H9 (cell line): ENCODE measurements around the gene SYT2. TPM values are rescaled to one million over a fixed set of nuclear protein-coding genes. Genes with fewer than 3 reads are reported as not detected.
A peak's percentile ranks its signal among the peaks of the same experiment; 100 is the strongest.

Experiments used
- DNase-seq: peaks from one replicate; pipeline ENCODE4 v3.0.0-alpha.2; 2017
- H2AFZ ChIP-seq: one replicate; pipeline ENCODE4 v1.6.1; 2013; ENCODE audit warnings: mild to moderate bottlenecking, low read length, control low read depth, moderate library complexity
- H2AK5ac ChIP-seq: 2 replicates; pipeline ENCODE4 v1.6.1; 2013; ENCODE audit warnings: low read length, control low read depth, mixed read lengths; ENCODE audit not compliant: insufficient read length
- H2BK120ac ChIP-seq: one replicate; pipeline ENCODE4 v1.6.1; 2013; ENCODE audit warnings: low read depth, mild to moderate bottlenecking, low read length, control low read depth, inconsistent platforms; ENCODE audit not compliant: poor library complexity, severe bottlenecking
- H2BK12ac ChIP-seq: 2 replicates; pipeline ENCODE4 v1.6.1; 2013; ENCODE audit warnings: low read length, control low read depth, mixed read lengths, low read depth; ENCODE audit not compliant: insufficient read length
- H2BK15ac ChIP-seq: 2 replicates; pipeline ENCODE4 v1.6.1; 2013; ENCODE audit warnings: low read depth, low read length, control low read depth
- H2BK20ac ChIP-seq: one replicate; pipeline ENCODE4 v1.6.1; 2013; ENCODE audit warnings: low read depth, mild to moderate bottlenecking, low read length, control low read depth, inconsistent platforms; ENCODE audit not compliant: poor library complexity, severe bottlenecking
- H2BK5ac ChIP-seq: 2 replicates; pipeline ENCODE4 v1.6.1; 2013; ENCODE audit warnings: low read length, control low read depth, mixed read lengths; ENCODE audit not compliant: insufficient read length
- H3K14ac ChIP-seq: 2 replicates; pipeline ENCODE4 v1.6.1; 2013; ENCODE audit warnings: low read length, control low read depth; ENCODE audit not compliant: insufficient read depth
- H3K18ac ChIP-seq: 2 replicates; pipeline ENCODE4 v1.6.1; 2013; ENCODE audit warnings: low read depth, mild to moderate bottlenecking, mixed read lengths, low read length, control low read depth; ENCODE audit not compliant: insufficient read length
- H3K23ac ChIP-seq: 2 replicates; pipeline ENCODE4 v1.6.1; 2013; ENCODE audit warnings: low read length, control low read depth, mixed read lengths, low read depth; ENCODE audit not compliant: insufficient read length
- H3K23me2 ChIP-seq: 2 replicates; pipeline ENCODE4 v1.6.1; 2013; ENCODE audit warnings: low read depth, mild to moderate bottlenecking, mixed read lengths, low read length, control low read depth; ENCODE audit not compliant: insufficient read length, poor library complexity, severe bottlenecking
- H3K27ac ChIP-seq: 2 replicates; pipeline ENCODE4 v1.5.1; 2013; ENCODE audit warnings: low read length, control low read depth, mixed read lengths, low read depth; ENCODE audit not compliant: insufficient read length
- H3K27me3 ChIP-seq: 2 replicates; pipeline ENCODE4 v1.6.1; 2013; ENCODE audit warnings: low read length, control low read depth, inconsistent platforms; ENCODE audit not compliant: insufficient read depth
- H3K4ac ChIP-seq: 2 replicates; pipeline ENCODE4 v1.6.1; 2013; ENCODE audit warnings: low read depth, mild to moderate bottlenecking, control low read depth, inconsistent platforms, low read length, moderate library complexity
- H3K4me1 ChIP-seq: 2 replicates; pipeline ENCODE4 v1.6.1; 2013; ENCODE audit warnings: low read length, control low read depth, inconsistent platforms; ENCODE audit not compliant: insufficient read depth
- H3K4me2 ChIP-seq: 2 replicates; pipeline ENCODE4 v1.6.1; 2013; ENCODE audit warnings: low read length, control low read depth, mixed read lengths; ENCODE audit not compliant: insufficient read length, insufficient read depth
- H3K56ac ChIP-seq: 2 replicates; pipeline ENCODE4 v1.6.1; 2013; ENCODE audit warnings: low read depth, mild to moderate bottlenecking, mixed read lengths, low read length, control low read depth; ENCODE audit not compliant: insufficient read length
- H3K79me1 ChIP-seq: 2 replicates; pipeline ENCODE4 v1.6.1; 2013; ENCODE audit warnings: low read depth, mild to moderate bottlenecking, moderate library complexity, low read length, control low read depth, inconsistent platforms; ENCODE audit not compliant: insufficient read depth, poor library complexity, severe bottlenecking
- H3K79me2 ChIP-seq: 2 replicates; pipeline ENCODE4 v1.6.1; 2013; ENCODE audit warnings: low read length, control low read depth, inconsistent platforms; ENCODE audit not compliant: insufficient read depth
- H3K9ac ChIP-seq: 2 replicates; pipeline ENCODE4 v1.6.1; 2013; ENCODE audit warnings: low read length, control low read depth, mixed read lengths; ENCODE audit not compliant: insufficient read length; ENCODE audit errors: extremely low read depth
- H3K9me3 ChIP-seq: one replicate; pipeline ENCODE4 v1.6.1; 2013; ENCODE audit warnings: low read depth, low read length, inconsistent platforms; ENCODE audit not compliant: control insufficient read depth
- H3T11ph ChIP-seq: one replicate; pipeline ENCODE4 v1.6.1; 2013; ENCODE audit warnings: mild to moderate bottlenecking, low read length, control low read depth, inconsistent platforms
- H4K20me1 ChIP-seq: one replicate; pipeline ENCODE4 v1.6.1; 2013; ENCODE audit not compliant: control insufficient read depth, insufficient read length, insufficient read depth
- H4K5ac ChIP-seq: 2 replicates; pipeline ENCODE4 v1.6.1; 2013; ENCODE audit warnings: low read depth, mild to moderate bottlenecking, mixed read lengths, low read length, control low read depth; ENCODE audit not compliant: insufficient read length
- H4K8ac ChIP-seq: replicated peaks from 2 replicates; pipeline ENCODE4 v1.6.1; 2013; ENCODE audit warnings: low read length, control low read depth, mixed read lengths, low read depth; ENCODE audit not compliant: insufficient read length
- H4K91ac ChIP-seq: 2 replicates; pipeline ENCODE4 v1.6.1; 2013; ENCODE audit warnings: low read depth, mild to moderate bottlenecking, moderate library complexity, mixed read lengths, low read length, control low read depth; ENCODE audit not compliant: insufficient read length
- H3K27ac Mint-ChIP-seq, 3 experiments: 2 replicates in 2 of 3; 3 replicates in 1 of 3; pipeline ENCODE4 v1.8.0; 2020 to 2021; ENCODE audit warnings: mixed read lengths in 3 of 3, mild to moderate bottlenecking in 1 of 3, moderate library complexity in 1 of 3
- H3K27me3 Mint-ChIP-seq: 2 replicates; pipeline ENCODE4 v1.8.0; 2021; ENCODE audit warnings: low read depth, mild to moderate bottlenecking, moderate library complexity, mixed read lengths
- H3K36me3 Mint-ChIP-seq, 3 experiments: 2 replicates in 2 of 3; 3 replicates in 1 of 3; pipeline ENCODE4 v1.8.0; 2020 to 2021; ENCODE audit warnings: low read depth in 3 of 3, mixed read lengths in 3 of 3; ENCODE audit not compliant: insufficient read depth in 1 of 3
- H3K4me1 Mint-ChIP-seq, 2 experiments: 2 replicates each; pipeline ENCODE4 v1.8.0; 2020; ENCODE audit warnings: mixed read lengths in 2 of 2
- H3K4me3 Mint-ChIP-seq, 2 experiments: 2 replicates in 1 of 2; 3 replicates in 1 of 2; pipeline ENCODE4 v1.8.0; 2020 to 2021; ENCODE audit warnings: mild to moderate bottlenecking in 2 of 2, mixed read lengths in 2 of 2, moderate library complexity in 1 of 2
- H3K9me3 Mint-ChIP-seq, 2 experiments: 2 replicates in 1 of 2; 3 replicates in 1 of 2; pipeline ENCODE4 v1.8.0; 2020; ENCODE audit warnings: mild to moderate bottlenecking in 2 of 2, mixed read lengths in 2 of 2, moderate library complexity in 1 of 2
- WGBS: extraction: QIAGEN DNeasy Blood & Tissue Kit; methylation state at CpG from one replicate; pipeline ENCODE4 v1.1.7; 2013; ENCODE audit warnings: missing lambda C conversion rate, low lambda C conversion rate, mixed read lengths; ENCODE audit not compliant: insufficient read length; ENCODE audit errors: extremely low coverage; 5-methylcytosine and 5-hydroxymethylcytosine counted together
- total RNA-seq: library from RNA; stranded (reverse); gene quantifications from 2 replicates; pipeline ENCODE4 v1.2.1, GENCODE V29; 2021
- TF ChIP-seq, protein P1 (sequence below): fragments of 200-600 bp; sonication (generic); conservative IDR thresholded peaks from 3 replicates; pipeline ENCODE4 v1.8.0; 2021; ENCODE audit warnings: antibody characterized with exemption, mild to moderate bottlenecking

The SYT2 gene
- total RNA-seq, 1 experiment from 2014 or later = 3.3 TPM

DNA sequence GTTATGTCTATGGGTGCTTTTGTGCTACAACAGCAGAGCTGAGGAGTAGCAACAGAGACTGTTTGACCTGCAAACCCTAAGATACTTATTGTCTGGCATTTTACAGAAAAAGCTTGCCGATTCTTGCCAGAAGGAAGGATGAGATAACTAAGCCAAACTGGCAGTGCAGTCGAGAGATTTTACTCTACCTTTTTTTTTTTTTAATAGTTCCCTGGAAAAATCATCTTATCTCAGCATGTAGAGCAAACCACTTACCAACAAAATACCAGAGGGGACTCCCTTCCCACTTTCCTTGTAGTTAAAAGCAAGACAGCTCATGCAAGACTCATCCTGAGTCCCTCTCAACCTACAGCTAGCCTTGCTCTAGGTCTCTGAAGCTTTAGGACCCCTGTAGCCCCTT is 132.9 kb downstream of the SYT2 start:
- H3K27ac ChIP-seq = no peak overlapping the region
- no peaks in the 10 kb centered on the region for H3K9me3 ChIP-seq
- no peak overlapping the region for H3K23ac ChIP-seq
- H4K5ac ChIP-seq = no peak overlapping the region
- no peak overlapping the region for H3K4me2 ChIP-seq
- H3K27me3 ChIP-seq = no peaks in the 10 kb centered on the region
- H3K9me3 Mint-ChIP-seq = no peaks in the 10 kb centered on the region
- H3K27me3 Mint-ChIP-seq = no peaks in the 10 kb centered on the region
- H3K14ac ChIP-seq = no peak overlapping the region
- WGBS = no CpG with 5 or more reads among the region's 2 CpGs
- no peak overlapping the region for H2BK5ac ChIP-seq
- no peak overlapping the region for H3K4ac ChIP-seq
- H3K56ac ChIP-seq = no peak overlapping the region
- no peaks in the 10 kb centered on the region for H4K20me1 ChIP-seq
- no peak overlapping the region for H2BK20ac ChIP-seq
- H3K4me1 Mint-ChIP-seq = peaks cover 45 to 48% of the 10 kb centered on the region in 2 experiments
- H3K4me3 Mint-ChIP-seq = peak overlapping the region in 1 of 2 experiments; percentile 41; a peak in 2 of 5 replicates
- H2AFZ ChIP-seq = no peak overlapping the region
- no peak overlapping the region for H2AK5ac ChIP-seq
- TF ChIP-seq, protein P1, sequence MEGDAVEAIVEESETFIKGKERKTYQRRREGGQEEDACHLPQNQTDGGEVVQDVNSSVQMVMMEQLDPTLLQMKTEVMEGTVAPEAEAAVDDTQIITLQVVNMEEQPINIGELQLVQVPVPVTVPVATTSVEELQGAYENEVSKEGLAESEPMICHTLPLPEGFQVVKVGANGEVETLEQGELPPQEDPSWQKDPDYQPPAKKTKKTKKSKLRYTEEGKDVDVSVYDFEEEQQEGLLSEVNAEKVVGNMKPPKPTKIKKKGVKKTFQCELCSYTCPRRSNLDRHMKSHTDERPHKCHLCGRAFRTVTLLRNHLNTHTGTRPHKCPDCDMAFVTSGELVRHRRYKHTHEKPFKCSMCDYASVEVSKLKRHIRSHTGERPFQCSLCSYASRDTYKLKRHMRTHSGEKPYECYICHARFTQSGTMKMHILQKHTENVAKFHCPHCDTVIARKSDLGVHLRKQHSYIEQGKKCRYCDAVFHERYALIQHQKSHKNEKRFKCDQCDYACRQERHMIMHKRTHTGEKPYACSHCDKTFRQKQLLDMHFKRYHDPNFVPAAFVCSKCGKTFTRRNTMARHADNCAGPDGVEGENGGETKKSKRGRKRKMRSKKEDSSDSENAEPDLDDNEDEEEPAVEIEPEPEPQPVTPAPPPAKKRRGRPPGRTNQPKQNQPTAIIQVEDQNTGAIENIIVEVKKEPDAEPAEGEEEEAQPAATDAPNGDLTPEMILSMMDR = no peak
- no peak overlapping the region for H2BK12ac ChIP-seq
- H3K79me2 ChIP-seq = no peaks in the 10 kb centered on the region
- H3K18ac ChIP-seq = no peak overlapping the region
- no peaks in the 10 kb centered on the region; a peak in 1 of 7 replicates for H3K36me3 Mint-ChIP-seq
- H4K8ac ChIP-seq = no peak overlapping the region
- no peak overlapping the region for H2BK120ac ChIP-seq
- no peak overlapping the region for H3K9ac ChIP-seq
- DNase-seq = no peak
- H3K27ac Mint-ChIP-seq = peak overlapping the region; percentile 32 to 91 (median 74); a peak in 4 of 7 replicates
- H3K23me2 ChIP-seq = no peaks in the 10 kb centered on the region
- H4K91ac ChIP-seq = no peak overlapping the region
- no peak overlapping the region for H2BK15ac ChIP-seq
- no peaks in the 10 kb centered on the region for H3K79me1 ChIP-seq
- no peak overlapping the region for H3T11ph ChIP-seq
- peaks cover 3% of the 10 kb centered on the region; the same call in 1 of the 2 replicates for H3K4me1 ChIP-seq
